HG03460 (cell line): Measurements from ENCODE around the gene HERC4.
"Not testable (repeated sequence)": the region's sequence is repeated elsewhere in the genome, so short reads cannot be mapped to it uniquely, and the experiment has no call there.

Experiments
- ATAC-seq: cut with Tn5 transposase; IDR thresholded peaks from one replicate; pipeline ENCODE4 v1.9.1; 2021; ENCODE audit not compliant: unreplicated experiment

The HERC4 gene

DNA sequence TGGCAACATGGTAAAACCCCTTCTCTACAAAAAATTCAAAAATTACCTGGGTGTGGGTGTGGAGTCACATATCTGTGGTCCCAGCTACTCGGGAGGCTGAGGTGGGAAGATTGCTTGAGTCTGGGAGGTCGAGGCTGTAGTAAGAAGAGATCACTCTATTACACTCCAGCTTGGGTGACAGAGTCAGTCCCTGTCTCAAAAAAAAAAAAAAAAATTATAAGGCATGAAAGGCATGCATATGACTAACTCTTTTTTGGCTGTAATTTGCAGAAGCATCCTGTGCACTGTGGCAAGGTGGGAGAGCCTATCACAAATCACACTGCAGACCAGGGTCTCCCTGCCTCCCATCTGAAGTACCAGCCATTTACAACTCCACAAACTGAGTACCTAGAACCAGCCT lies 20.1 kb upstream of the HERC4 start:
- no peak for ATAC-seq

DNA sequence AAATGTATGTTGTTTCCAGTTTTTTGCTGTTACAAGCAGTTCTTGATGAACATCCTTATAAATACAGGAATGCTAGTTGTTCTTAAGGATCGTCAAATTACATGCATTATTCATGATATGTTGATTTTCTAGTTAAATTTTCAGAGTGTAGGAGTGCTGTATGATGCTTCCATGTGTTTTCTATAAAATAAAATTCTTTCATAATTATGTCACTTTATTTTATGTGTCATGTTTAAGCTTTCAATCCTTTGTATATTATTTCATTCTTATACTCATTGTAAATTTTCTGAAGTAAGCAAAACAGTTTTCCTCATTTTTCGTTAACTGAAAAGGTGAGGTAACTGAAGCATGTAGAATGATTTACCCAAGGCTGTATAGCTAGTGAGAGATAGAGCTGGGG lies 17.4 kb upstream of the HERC4 start:
- ATAC-seq: no peak

GRCh38 chr10:68090586-68090985 lies 15.5 kb upstream of the HERC4 start:
- no peak for ATAC-seq

DNA sequence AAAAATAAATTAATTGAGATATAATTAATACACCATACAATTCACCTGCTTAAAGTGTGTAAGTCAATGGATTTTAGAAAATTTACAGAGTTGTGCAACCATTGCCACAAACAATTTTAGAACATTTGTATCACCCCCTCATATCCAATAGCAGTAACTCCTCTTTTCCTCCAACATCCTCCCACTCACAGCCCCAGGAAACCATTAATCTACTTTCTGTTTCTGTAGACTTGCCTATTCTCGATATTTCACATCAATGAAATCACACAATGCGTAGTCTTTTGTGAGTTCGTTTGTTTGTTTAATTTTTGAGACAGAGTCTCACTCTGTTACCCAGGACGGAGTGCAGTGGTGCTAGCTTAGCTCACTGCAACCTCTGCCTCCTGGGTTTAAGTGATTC lies 13.7 kb upstream of the HERC4 start:
- no peak for ATAC-seq

DNA sequence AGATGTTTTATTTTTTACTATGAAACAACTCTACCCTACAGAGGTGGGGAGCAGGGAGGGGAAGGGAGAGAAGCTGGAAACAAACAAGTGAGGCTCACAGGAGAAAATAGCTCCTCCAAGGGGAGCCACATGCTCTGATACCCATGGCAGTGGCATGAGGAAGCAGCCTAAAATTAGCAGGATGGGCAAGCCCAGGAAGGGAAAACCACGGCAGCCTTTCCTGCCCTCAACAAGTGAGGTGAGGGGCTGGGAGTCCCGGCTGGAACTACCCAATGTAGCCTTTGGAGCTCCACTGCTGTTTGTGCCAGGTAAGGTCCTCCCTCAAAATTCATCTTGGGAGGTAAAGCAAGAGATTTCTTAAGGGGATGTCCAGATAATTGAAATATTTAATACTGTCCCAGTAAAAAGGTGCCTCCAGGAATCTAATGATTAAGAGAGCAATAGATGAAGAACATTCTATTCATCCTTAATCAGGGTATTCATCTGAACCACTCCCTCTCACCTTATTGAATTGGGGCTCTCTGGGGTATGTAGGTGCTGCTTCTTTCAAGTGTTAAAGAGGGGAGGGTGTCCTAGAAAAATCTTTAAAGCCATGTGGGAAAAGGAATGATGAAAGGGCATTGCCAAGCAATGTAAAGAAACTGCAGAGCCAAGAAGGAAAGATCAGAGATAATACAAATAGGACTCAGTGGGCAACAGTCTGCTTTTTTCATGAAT lies 12.8 kb upstream of the HERC4 start:
- no peak for ATAC-seq

DNA sequence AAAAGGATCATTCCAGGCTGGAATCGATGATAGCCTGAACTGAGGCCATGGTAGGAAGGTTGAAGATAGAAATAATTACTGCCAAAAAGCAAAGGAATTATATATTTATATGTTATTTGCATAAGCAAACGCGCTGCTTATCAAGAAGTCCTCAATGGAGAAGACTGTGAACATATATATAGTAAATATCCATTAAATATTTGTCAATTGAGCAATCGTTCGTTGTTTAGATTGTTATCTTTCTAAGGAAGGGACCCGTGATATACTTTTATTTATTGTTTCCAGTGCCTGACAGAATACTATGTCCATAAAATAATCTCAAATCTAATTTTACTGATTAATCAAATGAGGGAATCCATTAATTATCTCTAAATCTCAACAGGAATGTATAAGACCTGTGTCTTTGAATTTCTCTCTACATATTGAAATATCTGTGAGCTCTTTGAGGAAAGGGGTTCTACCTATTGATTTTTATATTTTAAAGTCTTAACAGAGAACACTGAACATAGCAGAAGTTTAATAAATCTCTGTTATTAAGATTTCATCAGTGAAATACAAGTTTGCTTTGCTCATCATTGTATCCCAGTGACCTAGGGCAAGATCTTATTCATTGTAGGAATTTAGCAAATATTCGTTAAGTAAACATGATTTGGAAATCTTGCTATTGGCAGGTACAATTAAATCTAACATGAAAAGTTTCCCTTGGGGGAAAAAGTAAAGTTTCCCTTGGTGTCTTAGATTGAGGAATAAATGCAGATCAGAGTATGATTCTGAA lies 12.0 kb upstream of the HERC4 start:
- ATAC-seq: no peak

DNA sequence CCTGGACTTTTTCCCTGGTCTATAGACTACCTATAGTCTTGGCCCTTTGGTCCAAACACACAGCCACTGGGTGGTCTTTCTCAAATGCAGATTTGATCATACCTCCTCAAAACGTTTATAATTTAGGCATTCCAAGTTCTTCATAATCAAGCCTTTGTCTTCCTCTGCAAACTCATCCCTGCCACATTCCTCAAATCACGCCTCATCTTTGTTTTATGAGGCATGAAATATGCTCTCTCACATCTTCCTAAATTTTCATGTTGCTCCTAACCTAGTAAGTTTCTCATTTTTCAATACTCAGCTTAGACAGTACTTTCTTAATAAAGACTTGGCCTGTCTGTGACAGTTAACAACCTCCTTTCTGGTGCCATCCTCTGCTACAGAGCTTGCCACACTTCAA lies 10.9 kb upstream of the HERC4 start:
- no peak for ATAC-seq

DNA sequence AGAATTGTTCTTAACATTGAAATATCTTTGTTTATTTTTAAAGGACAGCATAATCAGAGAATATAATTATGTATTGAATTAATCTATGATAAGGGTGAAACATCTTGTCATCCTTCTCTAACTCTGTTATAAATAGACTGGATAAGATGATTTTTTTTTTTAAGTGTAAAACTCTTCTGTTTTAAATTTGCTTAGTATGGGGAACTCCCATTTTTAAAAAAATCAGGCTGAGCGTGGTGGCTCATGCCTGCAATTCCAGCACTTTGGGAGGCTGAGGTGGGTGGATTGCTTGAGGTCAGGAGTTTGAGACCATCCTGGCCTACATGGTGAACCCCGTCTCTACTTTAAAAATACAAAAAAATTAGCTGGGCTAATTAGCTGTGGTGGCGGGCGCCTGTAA lies 9.4 kb upstream of the HERC4 start:
- ATAC-seq: no peak

DNA sequence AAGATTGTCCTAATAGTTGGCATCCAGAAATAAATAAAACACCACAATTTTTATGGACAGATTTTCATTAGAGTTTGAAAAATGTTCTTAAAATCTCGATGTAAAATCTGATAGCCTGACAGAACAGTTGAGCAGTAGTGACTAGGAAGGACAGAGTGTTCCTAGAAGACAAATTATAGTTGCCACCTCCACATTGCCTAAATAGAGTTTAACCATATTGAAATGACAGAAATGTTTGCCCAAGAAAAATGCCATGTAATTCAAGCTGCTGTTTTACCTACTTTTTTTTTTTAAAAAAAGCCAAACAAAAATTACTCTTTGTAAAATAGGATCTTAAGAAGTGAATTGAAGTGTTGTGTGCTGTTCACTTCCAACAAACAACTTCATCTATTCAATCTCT lies 8.9 kb upstream of the HERC4 start:
- ATAC-seq: no peak

DNA sequence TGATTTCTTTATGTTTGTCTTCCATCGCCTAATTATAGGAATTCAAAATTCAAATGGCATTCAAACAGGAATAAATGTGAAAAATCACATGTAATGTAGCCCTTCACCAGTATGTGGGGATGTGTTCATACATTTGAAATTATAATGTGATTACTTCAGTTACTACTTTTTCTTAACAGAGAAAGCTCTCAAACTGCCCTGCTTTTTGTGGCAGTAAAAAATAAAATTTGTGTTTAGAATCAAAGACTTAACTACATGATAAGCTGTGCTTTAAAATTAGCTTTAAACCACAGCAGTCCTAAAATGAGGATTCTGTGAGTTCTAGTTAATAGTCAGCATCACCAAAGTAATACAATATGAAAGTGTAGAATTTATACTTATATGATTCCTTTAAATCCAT lies 7.8 kb upstream of the HERC4 start:
- ATAC-seq: no peak

DNA sequence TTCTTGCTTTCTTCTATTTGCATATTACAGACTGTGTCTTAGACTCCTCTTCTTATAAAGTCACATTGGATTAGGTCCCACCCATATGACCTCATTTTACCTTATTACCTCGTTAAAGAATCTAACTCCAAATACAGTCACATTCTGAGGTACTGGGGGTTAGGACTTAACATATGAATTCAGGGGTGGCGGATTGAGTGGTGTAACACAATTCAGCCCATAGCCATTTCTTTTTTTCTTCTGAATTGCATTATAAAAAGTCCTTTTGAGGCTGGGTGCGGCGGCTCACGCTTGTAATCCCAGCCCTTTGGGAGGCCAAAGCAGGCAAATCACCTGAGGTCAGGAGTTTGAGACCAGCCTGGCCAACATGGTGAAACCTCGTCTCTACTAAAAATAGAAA lies 6.8 kb upstream of the HERC4 start:
- ATAC-seq: no peak

GRCh38 chr10:68080853-68081431 lies 5.9 kb upstream of the HERC4 start:
- no peak for ATAC-seq

DNA sequence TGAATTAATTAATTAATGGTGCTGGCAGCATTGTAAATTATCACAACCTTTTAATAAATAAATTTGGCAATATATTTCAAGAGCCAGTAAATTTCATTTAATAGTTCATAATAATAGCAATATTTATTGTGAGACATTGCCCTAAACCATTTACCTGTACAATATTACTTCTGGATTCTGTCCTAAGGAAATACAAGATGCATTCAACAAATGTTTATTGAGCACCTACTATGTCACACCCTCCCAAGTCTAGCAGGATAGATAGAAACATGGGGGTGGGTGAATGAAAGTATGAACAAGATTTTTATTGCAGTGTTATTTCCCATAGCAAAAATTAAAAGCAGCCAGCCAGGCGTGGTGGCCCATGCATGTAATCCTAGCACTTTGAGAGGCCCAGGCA lies 4.4 kb upstream of the HERC4 start:
- ATAC-seq: no peak

DNA sequence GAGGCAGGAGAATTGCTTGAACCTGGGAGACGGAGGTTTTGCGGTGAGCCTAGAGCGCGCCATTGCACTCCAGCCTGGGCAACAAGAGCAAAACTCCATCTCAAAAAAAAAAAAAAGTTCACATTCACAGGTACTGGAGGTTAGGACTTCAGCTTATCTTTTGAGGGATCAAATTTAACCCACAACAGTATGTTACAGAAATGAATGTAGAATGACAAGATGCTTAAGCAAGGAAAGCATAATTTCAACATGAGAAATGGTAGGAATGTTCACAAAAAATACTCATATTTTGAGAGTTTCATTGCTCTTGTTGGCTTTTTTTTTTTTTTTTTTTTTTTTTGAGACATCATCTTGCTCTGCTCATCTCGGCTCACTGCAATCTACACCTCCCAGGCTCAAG lies 1.9 kb upstream of the HERC4 start:
- no peak for ATAC-seq

DNA sequence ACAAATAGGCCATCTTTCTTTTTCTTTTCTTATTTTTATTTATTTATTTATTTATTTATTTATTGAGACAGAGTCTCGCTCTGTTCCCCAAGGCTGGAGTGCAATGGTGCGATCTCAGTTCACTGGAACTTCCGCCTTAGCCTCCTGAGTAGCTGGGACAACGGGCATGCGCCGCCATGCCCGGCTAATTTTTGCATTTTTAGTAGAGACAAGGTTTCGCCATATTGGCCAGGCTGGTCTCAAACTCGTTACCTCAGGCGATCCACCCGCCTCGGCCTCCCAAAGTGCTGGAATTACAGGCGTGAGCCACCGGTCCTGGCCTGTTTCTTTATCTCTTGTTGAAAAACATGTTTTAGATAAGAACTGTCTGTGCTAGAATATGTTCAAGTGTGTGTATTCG lies 998 bp upstream of the HERC4 start:
- not testable (repeated sequence) for ATAC-seq

DNA sequence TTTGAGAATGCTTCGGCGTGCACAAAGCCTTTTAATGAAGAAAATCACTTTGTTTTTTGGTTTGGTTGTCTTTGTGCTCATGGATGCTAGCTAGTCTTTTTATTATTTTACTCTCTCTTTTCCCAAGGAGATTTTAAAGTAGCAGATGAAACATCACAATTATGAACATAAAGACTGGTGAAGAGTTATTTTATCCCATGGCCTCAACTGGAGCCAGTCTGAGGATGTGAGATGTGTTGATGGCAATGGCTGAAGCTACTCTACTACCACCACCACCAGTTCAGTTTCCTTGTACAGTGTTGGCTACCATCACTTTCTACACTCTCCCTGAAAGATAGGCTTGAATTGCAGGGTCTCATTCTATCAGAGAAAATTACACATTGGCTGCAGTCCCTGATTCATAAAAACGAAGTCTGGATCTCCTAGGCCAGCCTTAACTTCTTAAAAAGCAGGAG lies 494 bp upstream of the HERC4 start:
- no peak for ATAC-seq

DNA sequence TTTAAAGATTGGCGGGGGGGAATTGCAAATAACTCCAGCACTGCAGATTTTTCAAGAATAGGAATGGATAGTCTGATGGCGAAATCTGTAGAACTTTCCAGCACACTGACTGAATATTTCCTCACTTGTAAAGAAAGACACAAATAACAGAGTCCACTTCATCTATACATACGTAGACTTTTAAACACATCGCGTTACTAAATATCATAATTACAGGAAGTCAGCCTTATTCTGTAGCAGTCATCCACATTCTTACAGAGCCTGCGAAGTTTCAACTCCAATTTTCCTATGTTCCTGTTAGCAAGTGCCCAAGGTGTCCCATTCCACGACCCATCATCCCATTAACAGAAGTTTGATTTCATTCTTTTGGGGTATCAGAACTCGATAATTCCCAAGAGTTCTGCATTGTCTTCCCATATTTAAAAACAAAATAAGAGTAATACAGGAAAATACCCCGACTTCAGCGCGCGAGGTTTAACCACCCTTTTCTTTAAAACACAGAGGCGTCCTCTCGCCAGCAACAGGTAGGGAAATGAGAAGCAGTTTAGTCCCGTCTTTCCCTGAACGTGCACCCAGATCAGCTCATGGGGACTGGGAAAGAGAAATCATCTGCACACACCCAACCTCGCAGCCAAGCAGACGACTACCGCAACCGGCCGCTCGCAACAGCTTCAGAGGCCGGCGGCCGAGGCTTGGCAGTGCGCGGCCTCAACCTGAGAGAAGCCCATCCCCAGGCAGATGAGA lies 880 bp downstream of the HERC4 start:
- ATAC-seq: no peak

DNA sequence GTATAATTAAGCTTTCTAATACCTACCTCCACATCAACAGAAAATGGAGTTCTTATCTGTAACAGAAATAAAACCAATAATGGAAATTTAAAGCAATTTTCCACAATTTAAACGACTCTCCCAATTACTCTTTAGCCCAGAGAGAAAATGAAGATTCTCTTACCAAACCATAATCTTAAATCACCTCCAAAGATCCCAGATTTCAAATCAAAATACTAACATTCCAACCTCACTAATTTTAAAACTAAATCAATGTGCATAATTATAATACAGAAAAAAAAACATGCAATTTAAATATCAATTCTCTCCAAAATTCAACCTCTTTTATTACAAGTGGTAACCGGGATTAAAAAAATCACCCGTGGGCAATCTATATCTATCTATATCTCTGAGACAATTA lies 1.5 kb downstream of the HERC4 start:
- no peak for ATAC-seq

GRCh38 chr10:68067508-68067907 lies 7.6 kb downstream of the HERC4 start:
- no peak for ATAC-seq

DNA sequence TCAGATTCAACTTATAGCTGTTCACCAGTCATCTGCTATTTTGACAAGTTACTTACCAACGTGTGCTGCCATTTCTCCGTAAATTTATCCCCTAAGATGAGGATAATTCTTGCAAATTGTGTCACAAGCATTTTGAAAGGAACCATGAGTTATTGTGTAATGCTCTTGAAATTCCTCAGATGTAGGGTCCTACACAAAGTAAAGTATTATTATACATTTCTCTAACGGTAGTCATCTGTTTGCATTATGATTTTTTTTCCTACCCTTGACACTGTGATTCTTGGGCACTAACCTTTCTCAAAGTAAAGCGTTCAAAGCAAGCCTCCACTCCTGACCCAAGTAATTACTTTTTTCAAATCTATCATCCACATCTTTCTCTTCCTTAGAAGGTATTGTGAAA lies 8.1 kb downstream of the HERC4 start:
- ATAC-seq: no peak

GRCh38 chr10:68053553-68053952 lies 21.5 kb downstream of the HERC4 start:
- no peak for ATAC-seq

- no peak for ATAC-seq
Observed at GRCh38 chr10:68052463-68052862, 22.6 kb downstream of the HERC4 start.
